ENCODE results near the gene ELL2.

DNA sequence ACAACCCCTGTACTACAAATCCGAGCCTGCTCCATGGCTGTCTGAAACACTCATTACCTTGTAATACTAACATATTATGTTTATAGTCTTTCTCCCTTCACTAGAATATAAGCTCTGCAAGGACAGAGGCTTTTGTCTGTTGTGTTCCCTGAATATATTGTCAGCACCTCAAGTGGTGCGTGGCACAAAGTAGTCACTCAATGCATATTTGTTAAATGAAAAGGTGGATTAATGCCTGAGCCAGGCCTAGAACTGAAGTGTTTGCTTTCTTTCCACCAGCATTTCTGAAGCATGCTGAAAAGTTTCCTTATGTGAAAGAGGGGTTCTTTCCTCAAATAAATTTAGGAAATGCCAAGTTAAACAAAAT lies 36.3 kb downstream of the ELL2 start:
- TF ChIP-seq POLR2A (IDR thresholded peaks at IDR 0.05) (no peak), EP300 (IDR thresholded peaks at IDR 0.05) (no peak), POLR2AphosphoS5 (IDR thresholded peaks at IDR 0.05) (no peak)
- TF ChIP-seq, protein P1, sequence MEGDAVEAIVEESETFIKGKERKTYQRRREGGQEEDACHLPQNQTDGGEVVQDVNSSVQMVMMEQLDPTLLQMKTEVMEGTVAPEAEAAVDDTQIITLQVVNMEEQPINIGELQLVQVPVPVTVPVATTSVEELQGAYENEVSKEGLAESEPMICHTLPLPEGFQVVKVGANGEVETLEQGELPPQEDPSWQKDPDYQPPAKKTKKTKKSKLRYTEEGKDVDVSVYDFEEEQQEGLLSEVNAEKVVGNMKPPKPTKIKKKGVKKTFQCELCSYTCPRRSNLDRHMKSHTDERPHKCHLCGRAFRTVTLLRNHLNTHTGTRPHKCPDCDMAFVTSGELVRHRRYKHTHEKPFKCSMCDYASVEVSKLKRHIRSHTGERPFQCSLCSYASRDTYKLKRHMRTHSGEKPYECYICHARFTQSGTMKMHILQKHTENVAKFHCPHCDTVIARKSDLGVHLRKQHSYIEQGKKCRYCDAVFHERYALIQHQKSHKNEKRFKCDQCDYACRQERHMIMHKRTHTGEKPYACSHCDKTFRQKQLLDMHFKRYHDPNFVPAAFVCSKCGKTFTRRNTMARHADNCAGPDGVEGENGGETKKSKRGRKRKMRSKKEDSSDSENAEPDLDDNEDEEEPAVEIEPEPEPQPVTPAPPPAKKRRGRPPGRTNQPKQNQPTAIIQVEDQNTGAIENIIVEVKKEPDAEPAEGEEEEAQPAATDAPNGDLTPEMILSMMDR (IDR thresholded peaks at IDR 0.05) = no peak

All from sigmoid colon (tissue), 4 donors.